Ascending aorta (tissue), 2 donors: ENCODE measurements around the gene SMO. TPM values are rescaled to one million over a fixed set of nuclear protein-coding genes. Genes with fewer than 3 reads are reported as not detected.

Source experiments
- DNase-seq, 2 donors: peaks; one replicate each; pipeline ENCODE4 v3.0.0-alpha.2; 2019; ENCODE audit warnings: low spot score in 2 of 2
- H3K27ac ChIP-seq, 2 donors: fragments of 200-600 bp; sonication (generic); one replicate each; pipeline ENCODE4 v1.5.1; 2016 to 2017; ENCODE audit warnings: mild to moderate bottlenecking in 1 of 2
- H3K27me3 ChIP-seq: fragments of 200-600 bp; sonication (generic); one replicate; pipeline ENCODE4 v1.5.1; 2017
- H3K36me3 ChIP-seq, 2 donors: fragments of 200-600 bp; sonication (generic); one replicate each; pipeline ENCODE4 v1.5.1; 2016
- H3K4me1 ChIP-seq, 2 donors: fragments of 200-600 bp; sonication (generic); one replicate each; pipeline ENCODE4 v1.5.1; 2016 to 2017; ENCODE audit warnings: mild to moderate bottlenecking in 1 of 2
- H3K4me3 ChIP-seq, 2 donors: fragments of 200-600 bp; sonication (generic); one replicate each; pipeline ENCODE4 v1.5.1; 2016 to 2017; ENCODE audit warnings: mild to moderate bottlenecking in 1 of 2
- H3K9me3 ChIP-seq, 2 donors: fragments of 200-600 bp; sonication (generic); one replicate each; pipeline ENCODE4 v1.5.1; 2016
- intact Hi-C: fragments of 100-400 bp; cut with DNase I; formaldehyde crosslinking; loops from one replicate; pipeline ENCODE4 v1.15.1; 2023
- total RNA-seq: library from RNA; depleted of rRNA; stranded (reverse); fragments of >200 nt; gene quantifications from one replicate; pipeline ENCODE4 v1.1.0, GENCODE V29; 2016
- TF ChIP-seq, protein P1 (sequence below), 3 experiments: fragments of 200-600 bp in 2 of 3; fragments of 450-650 bp in 1 of 3; sonication (generic) in 2 of 3; IDR thresholded peaks; one replicate each; pipeline ENCODE4 v1.5.1; 2016 to 2019; ENCODE audit warnings: antibody characterized with exemption in 3 of 3, mild to moderate bottlenecking in 1 of 3, moderate library complexity in 1 of 3

SMO gene
- total RNA-seq, 1 donor from 2014 or later, result 12.9 TPM

DNA sequence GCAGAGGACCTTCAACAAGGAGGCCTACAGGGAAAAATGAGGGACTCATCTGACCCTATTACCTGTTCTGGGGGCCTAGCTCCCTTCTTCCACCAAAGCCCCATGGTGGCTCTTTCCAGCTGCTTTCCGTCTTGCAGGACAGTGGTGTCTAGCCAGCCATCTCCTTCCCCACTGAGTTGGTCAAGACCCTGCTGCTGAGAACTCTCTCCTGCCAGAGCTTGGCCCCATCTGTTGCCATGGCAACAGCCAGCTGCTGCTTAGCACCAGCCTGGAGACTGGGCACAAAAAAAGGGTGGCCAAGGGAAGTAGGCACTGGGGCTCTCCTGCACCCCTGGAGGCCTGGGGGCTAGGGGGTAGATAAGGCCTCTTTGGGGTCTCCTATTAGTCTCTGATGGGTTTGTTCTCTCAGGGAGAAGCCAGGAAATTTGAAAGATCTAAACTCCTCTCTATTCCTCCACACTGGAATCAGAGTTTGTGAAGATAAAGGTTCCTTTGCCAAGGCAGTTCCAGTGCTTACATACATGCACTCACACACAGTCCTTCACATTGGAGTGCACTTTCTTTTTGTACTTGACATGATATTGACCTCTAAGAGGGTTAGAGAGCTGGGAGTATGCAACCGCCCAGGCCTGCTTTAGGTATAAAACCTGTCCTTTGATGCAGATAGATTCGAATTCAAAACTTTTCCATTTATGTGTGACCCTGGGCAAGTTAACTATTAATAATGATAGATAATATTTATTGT lies 28.1 kb upstream of the SMO start:
- TF ChIP-seq, protein P1, sequence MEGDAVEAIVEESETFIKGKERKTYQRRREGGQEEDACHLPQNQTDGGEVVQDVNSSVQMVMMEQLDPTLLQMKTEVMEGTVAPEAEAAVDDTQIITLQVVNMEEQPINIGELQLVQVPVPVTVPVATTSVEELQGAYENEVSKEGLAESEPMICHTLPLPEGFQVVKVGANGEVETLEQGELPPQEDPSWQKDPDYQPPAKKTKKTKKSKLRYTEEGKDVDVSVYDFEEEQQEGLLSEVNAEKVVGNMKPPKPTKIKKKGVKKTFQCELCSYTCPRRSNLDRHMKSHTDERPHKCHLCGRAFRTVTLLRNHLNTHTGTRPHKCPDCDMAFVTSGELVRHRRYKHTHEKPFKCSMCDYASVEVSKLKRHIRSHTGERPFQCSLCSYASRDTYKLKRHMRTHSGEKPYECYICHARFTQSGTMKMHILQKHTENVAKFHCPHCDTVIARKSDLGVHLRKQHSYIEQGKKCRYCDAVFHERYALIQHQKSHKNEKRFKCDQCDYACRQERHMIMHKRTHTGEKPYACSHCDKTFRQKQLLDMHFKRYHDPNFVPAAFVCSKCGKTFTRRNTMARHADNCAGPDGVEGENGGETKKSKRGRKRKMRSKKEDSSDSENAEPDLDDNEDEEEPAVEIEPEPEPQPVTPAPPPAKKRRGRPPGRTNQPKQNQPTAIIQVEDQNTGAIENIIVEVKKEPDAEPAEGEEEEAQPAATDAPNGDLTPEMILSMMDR (IDR thresholded peaks at IDR 0.05), result no peak
- no peaks in the 10 kb centered on the region for H3K27me3 ChIP-seq
- no peak overlapping the region for H3K27ac ChIP-seq
- H3K9me3 ChIP-seq, result no peaks in the 10 kb centered on the region
- H3K4me1 ChIP-seq, result peaks cover 0 to 3% of the 10 kb centered on the region in 2 donors
- H3K4me3 ChIP-seq, result no peak overlapping the region
- intact Hi-C loops, result no loop called here
- H3K36me3 ChIP-seq, result no peaks in the 10 kb centered on the region
- DNase-seq, result no peak

DNA sequence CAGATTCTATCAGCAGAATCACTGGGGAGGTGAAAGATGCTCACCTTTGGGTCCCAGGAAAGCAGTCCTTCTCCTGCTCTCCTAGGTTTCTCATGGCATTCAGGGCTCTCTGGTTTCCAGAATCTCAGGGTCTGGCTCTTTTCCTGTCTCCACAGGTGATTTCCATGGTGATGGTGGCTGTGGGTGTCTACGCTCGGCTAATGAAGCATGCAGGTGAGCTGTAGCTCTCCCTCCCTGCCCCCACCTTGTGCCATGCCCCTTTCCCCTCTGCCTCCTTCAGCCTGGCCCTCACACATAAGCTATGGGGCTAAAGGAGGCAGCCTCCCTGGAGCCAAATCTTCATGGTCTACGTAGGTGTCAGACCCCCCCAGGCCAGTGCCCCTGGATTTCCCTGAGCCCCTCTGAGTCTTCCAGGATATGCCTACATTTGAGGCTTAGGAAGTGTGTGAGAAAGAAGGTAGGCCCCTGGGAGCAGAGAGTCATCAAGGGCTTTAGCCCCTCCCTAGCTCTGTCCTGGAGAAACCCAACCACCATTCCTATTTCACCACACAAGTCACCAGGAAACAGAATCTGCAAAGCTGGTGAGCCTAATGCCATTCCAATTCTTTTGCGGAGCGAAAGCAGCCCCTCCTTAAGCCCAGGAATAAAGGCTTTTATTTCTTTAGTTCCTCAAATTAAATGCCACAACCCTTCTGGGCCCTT lies 26.8 kb upstream of the SMO start:
- TF ChIP-seq, protein P1 (IDR thresholded peaks at IDR 0.05), result no peak
- DNase-seq, result no peak
- Histone ChIP-seq H3K36me3 (no peaks in the 10 kb centered on the region), H3K9me3 (no peaks in the 10 kb centered on the region), H3K27me3 (no peaks in the 10 kb centered on the region), H3K4me3 (no peak overlapping the region), H3K27ac (no peak overlapping the region), H3K4me1 (peaks cover 0 to 3% of the 10 kb centered on the region in 2 donors)
- intact Hi-C loops, result no loop called here

DNA sequence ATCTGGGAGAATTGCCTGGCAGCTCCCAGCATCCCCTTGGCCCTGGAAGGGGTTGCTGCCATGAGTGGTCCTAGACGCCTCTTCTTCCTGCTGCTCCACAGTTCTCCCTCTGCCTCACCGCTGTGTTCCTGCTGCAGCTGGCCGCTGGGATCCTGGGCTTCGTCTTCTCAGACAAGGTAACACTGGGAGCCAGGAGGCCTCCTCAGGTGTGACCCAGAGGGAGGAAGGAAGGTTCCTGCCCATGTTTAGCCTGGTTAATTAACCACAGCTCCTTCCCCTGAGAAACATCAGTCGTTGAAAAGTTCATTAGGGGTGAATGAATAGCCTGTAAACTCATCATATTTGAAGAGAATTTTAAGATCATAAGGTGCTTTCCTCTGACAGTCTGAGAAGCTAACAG lies 25.7 kb upstream of the SMO start:
- intact Hi-C loops, result no loop called here

DNA sequence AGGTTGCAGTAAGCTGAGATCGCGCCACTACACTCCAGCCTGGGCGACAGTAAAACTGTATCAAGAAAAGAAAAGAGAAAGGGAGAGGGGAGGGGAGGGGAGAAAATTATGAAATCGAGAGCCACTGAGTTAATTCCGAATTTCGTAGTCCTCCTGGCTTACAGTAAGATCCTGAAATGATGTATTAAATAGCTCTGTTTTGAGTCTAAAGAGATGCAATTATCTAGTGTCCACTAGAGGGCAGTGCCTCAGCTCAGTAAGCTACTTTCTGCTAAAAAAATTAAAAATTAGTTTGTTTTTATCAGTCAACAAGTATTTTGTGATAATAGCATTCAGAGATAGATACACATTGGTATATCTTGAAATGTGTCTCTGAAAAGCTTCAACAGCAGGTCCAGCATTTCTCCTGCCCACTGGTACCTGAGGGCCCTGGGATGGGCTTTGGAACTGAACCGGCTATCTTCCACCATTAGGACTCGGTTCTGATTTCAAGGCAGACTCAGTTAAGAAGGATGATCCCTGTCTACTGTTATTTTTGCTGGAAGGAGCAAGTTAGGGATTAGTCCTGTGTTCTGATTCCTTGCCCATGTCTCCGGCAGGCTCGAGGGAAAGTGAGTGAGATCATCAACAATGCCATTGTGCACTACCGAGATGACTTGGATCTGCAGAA lies 24.4 kb upstream of the SMO start:
- H3K36me3 ChIP-seq, result no peaks in the 10 kb centered on the region
- H3K27ac ChIP-seq, result no peak overlapping the region
- H3K27me3 ChIP-seq, result no peaks in the 10 kb centered on the region
- no peak for DNase-seq
- H3K4me3 ChIP-seq, result no peak overlapping the region
- no peaks in the 10 kb centered on the region for H3K9me3 ChIP-seq
- TF ChIP-seq, protein P1 (IDR thresholded peaks at IDR 0.05), result peak; percentile 20 to 81 (median 79)
- intact Hi-C loops, result loop anchor here (1.0 kb wide), 1 partner anchor 46 kb away; no protein-coding TSS in a partner anchor
- peaks cover 0 to 6% of the 10 kb centered on the region in 2 donors for H3K4me1 ChIP-seq

More for the DNA sequence above, 25.7 kb upstream of the SMO start:
- no peaks in the 10 kb centered on the region for H3K9me3 ChIP-seq
- TF ChIP-seq, protein P1 (IDR thresholded peaks at IDR 0.05), result no peak
- peaks cover 0 to 3% of the 10 kb centered on the region in 2 donors for H3K4me1 ChIP-seq
- no peak for DNase-seq
- no peak overlapping the region for H3K27ac ChIP-seq
- H3K27me3 ChIP-seq, result no peaks in the 10 kb centered on the region
- no peak overlapping the region for H3K4me3 ChIP-seq
- H3K36me3 ChIP-seq, result no peaks in the 10 kb centered on the region

DNA sequence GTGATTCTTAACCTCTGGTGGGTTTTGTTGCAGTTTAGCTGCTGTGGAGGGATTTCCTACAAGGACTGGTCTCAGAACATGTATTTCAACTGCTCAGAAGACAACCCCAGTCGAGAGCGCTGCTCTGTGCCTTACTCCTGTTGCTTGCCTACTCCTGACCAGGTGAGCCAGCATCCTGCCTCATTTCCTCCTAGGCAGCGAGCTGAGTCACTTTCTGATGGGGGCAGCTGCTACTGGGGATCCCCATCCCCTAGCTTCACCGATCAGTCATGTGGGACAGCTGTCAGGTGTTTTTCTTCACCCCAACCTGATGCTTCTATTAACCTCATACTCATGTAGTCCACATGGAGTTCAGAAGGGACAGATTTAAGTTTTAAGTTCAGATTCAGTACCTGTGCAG lies 21.7 kb upstream of the SMO start:
- Histone ChIP-seq H3K36me3 (no peaks in the 10 kb centered on the region), H3K4me1 (peaks cover 0 to 6% of the 10 kb centered on the region in 2 donors), H3K4me3 (no peak overlapping the region), H3K9me3 (no peaks in the 10 kb centered on the region), H3K27me3 (no peaks in the 10 kb centered on the region), H3K27ac (no peak overlapping the region)
- DNase-seq, result no peak
- intact Hi-C loops, result no loop called here
- TF ChIP-seq, protein P1 (IDR thresholded peaks at IDR 0.05), result no peak
